ENCODE results near the gene MGMT. TPM values are rescaled to one million over a fixed set of nuclear protein-coding genes. Genes with fewer than 3 reads are reported as not detected.

Gene MGMT
- total RNA-seq, 2 donors from 2014 or later = 28.6 to 33.7 TPM

GRCh38 chr10:129441372-129442009, 25.6 kb upstream of the MGMT start:
- TF ChIP-seq CTCF (conservative IDR thresholded peaks at IDR 0.05) = no peak
- no peak overlapping the region for H3K4me3 ChIP-seq (ENCODE audit: low read length)
- Mint-ChIP-seq H3K9me3 (no peaks in the 10 kb centered on the region), H3K27me3 (ENCODE audit: insufficient read depth) (peaks cover 1% of the 10 kb centered on the region), H3K4me1 (peaks cover 10% of the 10 kb centered on the region), H3K36me3 (ENCODE audit: low read depth) (no peaks in the 10 kb centered on the region), H3K27ac (no peak overlapping the region), H3K4me3 (no peak overlapping the region)
- no peaks in the 10 kb centered on the region for H3K9me3 ChIP-seq (ENCODE audit: control insufficient read depth, low read length)
- DNase-seq = peak; percentile 72
- H3K36me3 ChIP-seq (ENCODE audit: control insufficient read depth, insufficient read depth, low read length) = no peaks in the 10 kb centered on the region
- H3K9ac ChIP-seq (ENCODE audit: extremely low read depth, low read length, poor library complexity, severe bottlenecking) = no peak overlapping the region
- H3K27me3 ChIP-seq (ENCODE audit: control insufficient read depth, insufficient read depth, low read length, poor library complexity, severe bottlenecking) = no peaks in the 10 kb centered on the region
- 50 to 60% methylated on average over 1 to 9 of the region's 9 CpGs for WGBS, 2 experiments (ENCODE audit: insufficient coverage in 1 of 2, insufficient read length in 1 of 2)
- no peaks in the 10 kb centered on the region for H3K4me1 ChIP-seq (ENCODE audit: control insufficient read depth, insufficient read depth, low read length)
- H3K27ac ChIP-seq (ENCODE audit: low read depth, low read length) = no peak overlapping the region

- no peak for DNase-seq
- Histone ChIP-seq H3K27me3 (ENCODE audit: control insufficient read depth, insufficient read depth, low read length, poor library complexity, severe bottlenecking) (no peaks in the 10 kb centered on the region), H3K4me3 (ENCODE audit: low read length) (no peak overlapping the region), H3K9ac (ENCODE audit: extremely low read depth, low read length, poor library complexity, severe bottlenecking) (no peak overlapping the region), H3K9me3 (ENCODE audit: control insufficient read depth, low read length) (no peaks in the 10 kb centered on the region), H3K36me3 (ENCODE audit: control insufficient read depth, insufficient read depth, low read length) (no peaks in the 10 kb centered on the region), H3K27ac (ENCODE audit: low read depth, low read length) (no peak overlapping the region), H3K4me1 (ENCODE audit: control insufficient read depth, insufficient read depth, low read length) (no peaks in the 10 kb centered on the region)
- peaks cover 3% of the 10 kb centered on the region for H3K27me3 Mint-ChIP-seq (ENCODE audit: insufficient read depth)
- TF ChIP-seq CTCF (conservative IDR thresholded peaks at IDR 0.05) = no peak
- peaks cover 10% of the 10 kb centered on the region for H3K4me1 Mint-ChIP-seq
- no peaks in the 10 kb centered on the region for H3K9me3 Mint-ChIP-seq
- no peak overlapping the region for H3K4me3 Mint-ChIP-seq
- WGBS, 2 experiments (ENCODE audit: insufficient coverage in 1 of 2, insufficient read length in 1 of 2) = 94 to 100% methylated on average over 3 to 7 of the region's 7 CpGs
- no peak overlapping the region for H3K27ac Mint-ChIP-seq
- H3K36me3 Mint-ChIP-seq (ENCODE audit: low read depth) = no peaks in the 10 kb centered on the region
Observed at GRCh38 chr10:129442866-129443265, 24.2 kb upstream of the MGMT start.

- peaks cover 10% of the 10 kb centered on the region for H3K4me1 Mint-ChIP-seq
- TF ChIP-seq CTCF (conservative IDR thresholded peaks at IDR 0.05) = no peak
- H3K9me3 Mint-ChIP-seq = no peaks in the 10 kb centered on the region
Observed at GRCh38 chr10:129444359-129444758, 22.7 kb upstream of the MGMT start.

More at GRCh38 chr10:129444359-129444758, 22.7 kb upstream of the MGMT start:
- peaks cover 2% of the 10 kb centered on the region for H3K27me3 Mint-ChIP-seq (ENCODE audit: insufficient read depth)
- Histone ChIP-seq H3K9ac (ENCODE audit: extremely low read depth, low read length, poor library complexity, severe bottlenecking) (no peak overlapping the region), H3K4me3 (ENCODE audit: low read length) (no peak overlapping the region), H3K27ac (ENCODE audit: low read depth, low read length) (no peak overlapping the region), H3K4me1 (ENCODE audit: control insufficient read depth, insufficient read depth, low read length) (no peaks in the 10 kb centered on the region), H3K27me3 (ENCODE audit: control insufficient read depth, insufficient read depth, low read length, poor library complexity, severe bottlenecking) (no peaks in the 10 kb centered on the region), H3K36me3 (ENCODE audit: control insufficient read depth, insufficient read depth, low read length) (no peaks in the 10 kb centered on the region), H3K9me3 (ENCODE audit: control insufficient read depth, low read length) (no peaks in the 10 kb centered on the region)
- H3K36me3 Mint-ChIP-seq (ENCODE audit: low read depth) = no peaks in the 10 kb centered on the region
- no peak overlapping the region for H3K4me3 Mint-ChIP-seq
- no peak overlapping the region for H3K27ac Mint-ChIP-seq
- WGBS, 2 experiments (ENCODE audit: insufficient coverage in 1 of 2, insufficient read length in 1 of 2) = 82 to 92% methylated on average over 2 of the region's 2 CpGs
- DNase-seq = no peak

All from endodermal cell (in vitro differentiated cells).